A172 (cell line): ENCODE measurements around the gene IQUB. TPM values are rescaled to one million over a fixed set of nuclear protein-coding genes. Genes with fewer than 3 reads are reported as not detected.
"Not testable (repeated sequence)": the region's sequence is repeated elsewhere in the genome, so short reads cannot be mapped to it uniquely, and the experiment has no call there.

Source experiments
- DNase-seq: peaks from one replicate; pipeline ENCODE4 v3.0.0-alpha.2; 2015; ENCODE audit warnings: low spot score
- total RNA-seq: library from RNA; depleted of rRNA; stranded (reverse); fragments of >200 nt; shearing (Covaris generic); gene quantifications from 2 replicates; pipeline ENCODE4 v1.2.3, GENCODE V29; 2014; rRNA removed

Gene IQUB
- total RNA-seq, 1 experiment from 2014 or later: 0.22 TPM

DNA sequence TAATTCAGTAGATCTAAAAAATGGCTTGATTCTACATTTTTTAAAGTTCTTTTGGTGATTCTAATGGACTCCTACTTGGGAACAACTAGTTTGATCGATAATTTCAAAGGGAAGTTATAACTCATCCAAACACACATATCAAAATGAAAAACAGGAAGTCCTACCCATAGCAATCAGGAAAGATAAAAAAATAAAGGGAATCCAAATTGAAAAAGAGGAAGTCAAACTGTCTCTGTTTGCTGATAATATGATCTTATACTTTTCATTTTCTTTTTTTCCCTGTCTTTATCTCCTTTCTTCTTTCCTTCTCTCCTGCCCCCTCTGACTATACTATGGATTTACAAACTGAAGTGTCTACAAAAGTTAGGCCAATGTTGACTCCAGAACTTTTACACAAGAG lies 118.8 kb downstream of the IQUB start:
- DNase-seq: no peak

DNA sequence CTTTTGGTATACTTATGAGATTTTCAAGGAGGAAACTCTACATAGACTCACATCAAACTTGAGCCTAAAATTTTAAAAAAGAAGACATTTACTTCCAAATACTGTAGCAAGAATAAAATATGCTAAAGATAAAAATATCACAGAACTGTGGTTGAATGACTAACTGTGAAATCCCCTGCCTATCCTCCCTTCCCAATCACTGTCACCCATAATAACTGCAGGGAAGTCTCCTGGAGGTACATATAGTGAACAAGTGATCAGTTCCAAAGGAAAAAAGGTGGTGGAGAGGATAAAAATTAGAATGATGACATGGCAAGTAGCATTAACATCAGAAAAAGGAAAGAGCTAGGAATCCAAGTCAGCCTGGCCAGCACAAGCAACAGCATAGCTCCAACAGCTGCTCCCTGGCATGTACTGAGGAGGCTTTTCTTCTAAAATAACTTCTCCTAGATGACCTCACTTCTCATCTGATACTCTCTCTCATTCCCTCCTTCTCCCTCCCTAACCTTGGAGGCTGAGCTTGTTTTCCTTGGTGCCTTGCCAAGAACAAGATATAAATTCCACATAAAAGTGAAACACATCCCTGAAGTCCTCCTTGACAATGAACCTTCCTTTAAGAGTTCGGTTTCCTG lies 124.0 kb downstream of the IQUB start:
- DNase-seq: peak; percentile 87

DNA sequence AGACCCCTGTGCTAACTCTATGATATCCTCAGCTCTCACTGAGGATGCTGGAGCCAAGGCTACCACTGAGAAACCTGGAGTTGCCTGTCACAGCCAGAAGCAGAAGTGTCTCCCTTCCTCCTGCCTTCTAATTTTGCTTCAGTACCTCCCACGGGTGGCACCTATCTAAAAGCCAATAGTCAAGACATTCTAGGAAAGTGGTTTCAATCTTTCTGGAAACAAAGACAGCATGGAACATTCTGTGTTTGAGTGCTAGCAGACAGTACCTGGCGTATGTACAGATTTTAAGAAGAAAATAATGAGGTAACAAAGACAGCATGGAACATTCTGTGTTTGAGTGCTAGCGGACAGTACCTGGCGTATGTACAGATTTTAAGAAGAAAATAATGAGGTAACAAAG lies 126.4 kb downstream of the IQUB start:
- DNase-seq: not testable (repeated sequence)

Other genes with a start within 250 kb of the IQUB start
- 109 and 133 TPM in 2 replicates for gene NDUFA5, start 23.2 kb upstream of the IQUB start, total RNA-seq
- not detected in 2 replicates for gene ASB15, start 67.2 kb upstream of the IQUB start, total RNA-seq
- gene LMOD2, start 121.3 kb upstream of the IQUB start, total RNA-seq: not detected in 2 replicates
- 12.1 and 12.4 TPM in 2 replicates for gene WASL, start 214.4 kb upstream of the IQUB start, total RNA-seq